ENCODE results near the gene EYA4. TPM values are rescaled to one million over a fixed set of nuclear protein-coding genes. Genes with fewer than 3 reads are reported as not detected.

The EYA4 gene
- polyA plus RNA-seq, 2 of the 4 experiments (the other 2 are of a cell fraction): 14.4 to 28.3 TPM

GRCh38 chr6:133555685-133556084 lies 314.5 kb downstream of the EYA4 start:
- 82% methylated on average over 2 of the region's 2 CpGs for WGBS (ENCODE audit: missing lambda C conversion rate)
- TF ChIP-seq MYC (IDR thresholded peaks at IDR 0.05; ENCODE audit: borderline replicate concordance, low read length): no peak
- TF ChIP-seq E2F6 (IDR thresholded peaks at IDR 0.05; ENCODE audit: borderline replicate concordance, low read depth): no peak
- no peak for TF ChIP-seq KDM1A (IDR thresholded peaks at IDR 0.05; ENCODE audit: low read depth)
- no peak for TF ChIP-seq EHMT2 (IDR thresholded peaks at IDR 0.05; ENCODE audit: low read depth)
- no peak for TF ChIP-seq PHF8 (IDR thresholded peaks at IDR 0.05; ENCODE audit: borderline replicate concordance, low read depth)
- no peak for TF ChIP-seq POLR2AphosphoS2 (conservative IDR thresholded peaks at IDR 0.05; ENCODE audit: low read length)
- no peak for TF ChIP-seq MAFK (IDR thresholded peaks at IDR 0.05; ENCODE audit: partially characterized antibody)
- no peak for TF ChIP-seq RCOR1 (IDR thresholded peaks at IDR 0.05; ENCODE audit: low read depth, low read length)
- no peak for TF ChIP-seq NFE2L2 (conservative IDR thresholded peaks at IDR 0.05; ENCODE audit: low read length)
- TF ChIP-seq JUNB (IDR thresholded peaks at IDR 0.05): no peak
- TF ChIP-seq TP53 (CRISPR knock-in tag; IDR thresholded peaks at IDR 0.05): no peak
- no peak for TF ChIP-seq SREBF2 (IDR thresholded peaks at IDR 0.05)
- no peak for TF ChIP-seq HMGXB4 (CRISPR knock-in tag; IDR thresholded peaks at IDR 0.05; ENCODE audit: borderline replicate concordance)
- no peak for TF ChIP-seq ZC3H11A (IDR thresholded peaks at IDR 0.05)
- TF ChIP-seq KDM5A (IDR thresholded peaks at IDR 0.05): no peak
- TF ChIP-seq BHLHE40 (IDR thresholded peaks at IDR 0.05; ENCODE audit: low read depth, low read length): no peak
- TF ChIP-seq RARB (CRISPR knock-in tag; IDR thresholded peaks at IDR 0.05): no peak
- no peak for TF ChIP-seq NPAS2 (CRISPR knock-in tag; IDR thresholded peaks at IDR 0.05; ENCODE audit: borderline replicate concordance)
- TF ChIP-seq CTCF (IDR thresholded peaks at IDR 0.05): no peak
- no peak for TF ChIP-seq EHF (CRISPR knock-in tag; IDR thresholded peaks at IDR 0.05)
- ATAC-seq: no peak
- peak overlapping the region; percentile 17 to 52; a peak in 2 of 6 replicates for H3K27ac ChIP-seq
- no peak overlapping the region for H3K4me2 ChIP-seq
- no peak for DNase-seq (ENCODE audit: low read depth in 1 of 2, low spot score in 1 of 2)
- POLR2A ChIA-PET: no interaction called here
- no peak overlapping the region for H3K4me3 ChIP-seq
- peaks cover 14% of the 10 kb centered on the region; the same call in 2 of the 3 replicates for H3K9me3 ChIP-seq
- no peak for FAIRE-seq
- H3K4me1 ChIP-seq: peaks cover 23% of the 10 kb centered on the region
- CTCF ChIA-PET: interaction anchor here (2.1 kb wide), 1 partner anchor 13 kb away, joined by 6 read pairs; no protein-coding TSS in a partner anchor

- Histone ChIP-seq H3K4me3 (no peak overlapping the region), H3K4me2 (no peak overlapping the region), H3K4me1 (no peaks in the 10 kb centered on the region), H3K27ac (no peak overlapping the region), H3K9me3 (peaks cover 17% of the 10 kb centered on the region; the same call in 2 of the 3 replicates)
- no peak for TF ChIP-seq ELK1 (IDR thresholded peaks at IDR 0.05; ENCODE audit: low read depth, low read length)
- no peak for TF ChIP-seq POLR2A (IDR thresholded peaks at IDR 0.05; ENCODE audit: low read length)
- TF ChIP-seq CHD4 (IDR thresholded peaks at IDR 0.05; ENCODE audit: borderline replicate concordance): no peak
- ChIA-PET POLR2A (no interaction called here), CTCF (interaction anchor here (1.4 to 3.5 kb wide), 2 partner anchors 9 to 729 kb away, joined by 3 to 19 read pairs; no protein-coding TSS in a partner anchor)
- 92% methylated on average over 2 of the region's 2 CpGs for WGBS (ENCODE audit: missing lambda C conversion rate)
- no peak for FAIRE-seq
- no peak for ATAC-seq
- no peak for DNase-seq (ENCODE audit: low read depth in 1 of 2, low spot score in 1 of 2)
Measured at GRCh38 chr6:133559926-133560325, 318.8 kb downstream of the EYA4 start.
